HepG2 (cell line): ENCODE data around the gene HECTD4. TPM values are rescaled to one million over a fixed set of nuclear protein-coding genes. Genes with fewer than 3 reads are reported as not detected.

Source experiments
- ATAC-seq: fragments of 200-7000 bp; cut with Tn5 transposase; 3 replicates; pipeline ENCODE4 v1.9.1; 2020; ENCODE audit warnings: mild to moderate bottlenecking, moderate library complexity
- BruUV-seq: library from RNA; stranded (reverse); fragments of 400-500 nt; replicated peaks from 2 replicates; lab custom pipeline; 2021; lab: Mats Ljungman, UMichigan
- CTCF ChIA-PET: fragments of 300-600 bp; formaldehyde crosslinking; extraction: SDS; loops from one replicate; lab custom pipeline; 2021; ENCODE audit warnings: low total read pairs, inconsistent platforms, low intra/inter-chr PET ratio; lab: Yijun Ruan, JAX
- POLR2A ChIA-PET: fragments of 350-600 bp; sonication (Branson Sonifier 250); formaldehyde crosslinking; loops from one replicate; lab custom pipeline; 2020; ENCODE audit warnings: antibody characterized with exemption, inconsistent platforms; lab: Yijun Ruan, JAX
- DNase-seq: peaks from one replicate; pipeline ENCODE4 v3.0.0-alpha.2; 2015; ENCODE audit warnings: low spot score
- FAIRE-seq: peaks from 3 replicates; lab custom pipeline; 2011; peaks lifted over from hg19 to GRCh38; lab: Jason Lieb, UNC
- H2AFZ ChIP-seq: one replicate; pipeline ENCODE4 v1.6.1; 2011; ENCODE audit warnings: low read length, inconsistent platforms
- H3K27ac ChIP-seq: fragments of 300-600 bp; 3 replicates; pipeline ENCODE4 v1.8.0; 2011; ENCODE audit warnings: mixed run types, mild to moderate bottlenecking, mixed read lengths, low read length, inconsistent platforms; ENCODE audit not compliant: insufficient read depth; ENCODE audit errors: extremely low read length
- H3K27me3 ChIP-seq, 2 experiments: fragments of 200-600 bp in 1 of 2; 2 replicates in 1 of 2; 3 replicates in 1 of 2; pipeline versions ENCODE4 v1.6.0 to v1.8.0; 2011; ENCODE audit warnings: low read length in 2 of 2, mild to moderate bottlenecking in 2 of 2, moderate library complexity in 2 of 2, inconsistent platforms in 1 of 2; ENCODE audit not compliant: insufficient read depth in 2 of 2, control insufficient read depth in 1 of 2
- H3K36me3 ChIP-seq, 2 experiments: fragments of 200-600 bp in 1 of 2; replicated peaks in 1 of 2; 2 replicates in 1 of 2; 3 replicates in 1 of 2; pipeline versions ENCODE4 v1.5.1 to v1.8.0; 2011; ENCODE audit warnings: low read length in 2 of 2, inconsistent platforms in 1 of 2; ENCODE audit not compliant: insufficient read depth in 2 of 2, control insufficient read depth in 1 of 2
- H3K4me1 ChIP-seq: 2 replicates; pipeline ENCODE4 v1.5.1; 2012; ENCODE audit warnings: low read length, inconsistent platforms; ENCODE audit not compliant: insufficient read depth
- H3K4me2 ChIP-seq: 2 replicates; pipeline ENCODE4 v1.6.0; 2011; ENCODE audit warnings: low read depth, low read length, inconsistent platforms
- H3K4me3 ChIP-seq, 3 experiments: fragments of 200-600 bp in 1 of 3; sonication (generic), shearing (Covaris generic) in 1 of 3; replicated peaks in 1 of 3; 2 replicates each; pipeline ENCODE4 v1.5.1; 2011 to 2016; ENCODE audit warnings: low read length in 3 of 3, inconsistent platforms in 2 of 3, low read depth in 2 of 3, mild to moderate bottlenecking in 2 of 3, control low read depth in 1 of 3, mixed read lengths in 1 of 3; ENCODE audit not compliant: insufficient read depth in 1 of 3
- H3K79me2 ChIP-seq: one replicate; pipeline ENCODE4 v1.6.1; 2011; ENCODE audit warnings: low read length, inconsistent platforms; ENCODE audit not compliant: insufficient read depth
- H3K9ac ChIP-seq: 2 replicates; pipeline ENCODE4 v1.6.0; 2011; ENCODE audit warnings: mild to moderate bottlenecking, low read depth, low read length, inconsistent platforms; ENCODE audit not compliant: insufficient read depth
- H3K9me3 ChIP-seq: 2 replicates; pipeline ENCODE4 v1.5.1; 2012; ENCODE audit warnings: mild to moderate bottlenecking, low read length
- H4K20me1 ChIP-seq: 2 replicates; pipeline ENCODE4 v1.6.0; 2011; ENCODE audit warnings: inconsistent platforms, mild to moderate bottlenecking, low read length, moderate library complexity; ENCODE audit not compliant: insufficient read depth
- ARID5B ChIP-seq: IDR thresholded peaks from 2 replicates; pipeline ENCODE4 v1.4.0; 2020; ENCODE audit warnings: mild to moderate bottlenecking, missing genetic modification reagents
- FLYWCH1 ChIP-seq: sonication (generic); formaldehyde crosslinking; IDR thresholded peaks from 2 replicates; pipeline ENCODE4 v1.8.1; 2023; ENCODE audit warnings: mild to moderate bottlenecking, missing genetic modification reagents
- GATAD1 ChIP-seq: IDR thresholded peaks from 2 replicates; pipeline ENCODE4 v1.6.1; 2016; ENCODE audit warnings: missing genetic modification reagents, missing compliant biosample characterization
- HCFC1 ChIP-seq: fragments of 150-350 bp; IDR thresholded peaks from 2 replicates; pipeline ENCODE4 v1.6.1; 2014; ENCODE audit warnings: low read depth, low read length
- MTA3 ChIP-seq: sonication (generic); formaldehyde crosslinking; IDR thresholded peaks from 2 replicates; pipeline ENCODE4 v1.4.0; 2020; ENCODE audit warnings: missing genetic modification reagents
- NFE2L2 ChIP-seq: fragments of 150-350 bp; IDR thresholded peaks from 2 replicates; pipeline ENCODE4 v1.6.1; 2014; ENCODE audit warnings: low read length
- NR2C2 ChIP-seq: sonication (generic); formaldehyde crosslinking; IDR thresholded peaks from 2 replicates; pipeline ENCODE4 v1.4.0; 2020; ENCODE audit warnings: missing genetic modification reagents, mild to moderate bottlenecking, moderate library complexity, borderline replicate concordance
- PHF8 ChIP-seq: sonication (generic); formaldehyde crosslinking; IDR thresholded peaks from 2 replicates; pipeline ENCODE4 v1.5.0; 2020; ENCODE audit warnings: missing genetic modification reagents
- POGZ ChIP-seq: sonication (generic); formaldehyde crosslinking; IDR thresholded peaks from 2 replicates; pipeline ENCODE4 v1.4.0; 2020; ENCODE audit warnings: mild to moderate bottlenecking, missing genetic modification reagents
- SIX4 ChIP-seq: sonication (generic); formaldehyde crosslinking; IDR thresholded peaks from 2 replicates; pipeline ENCODE4 v1.4.0; 2020; ENCODE audit warnings: missing genetic modification reagents
- ZNF12 ChIP-seq: sonication (generic); formaldehyde crosslinking; IDR thresholded peaks from 2 replicates; pipeline ENCODE4 v1.5.0; 2020; ENCODE audit warnings: missing genetic modification reagents
- ZNF275 ChIP-seq: sonication (generic); formaldehyde crosslinking; IDR thresholded peaks from 2 replicates; pipeline ENCODE4 v1.8.0; 2022; ENCODE audit warnings: missing genetic modification reagents, mild to moderate bottlenecking, inconsistent platforms, borderline replicate concordance
- ZNF354B ChIP-seq: sonication (generic); formaldehyde crosslinking; IDR thresholded peaks from 2 replicates; pipeline ENCODE4 v1.8.0; 2022; ENCODE audit warnings: mild to moderate bottlenecking, missing genetic modification reagents
- ZNF7 ChIP-seq: IDR thresholded peaks from 2 replicates; pipeline ENCODE4 v1.6.1; 2016; ENCODE audit warnings: missing biosample characterization, missing genetic modification reagents
- ZUFSP ChIP-seq: sonication (generic); formaldehyde crosslinking; IDR thresholded peaks from 2 replicates; pipeline ENCODE4 v1.9.0; 2021; ENCODE audit warnings: missing genetic modification reagents, mild to moderate bottlenecking, borderline replicate concordance
- WGBS: methylation state at CpG from one replicate; pipeline ENCODE4 v1.1.6; 2017; ENCODE audit warnings: low lambda C conversion rate; 5-methylcytosine and 5-hydroxymethylcytosine counted together
- in situ Hi-C: cut with HindIII; loops from 2 replicates; pipeline ENCODE4 v1.10.0; 2017; ENCODE audit warnings: low pct_unique_long_range_greater_than_20kb; ENCODE audit not compliant: extremely low pct_ligation_motif_present
- intact Hi-C: fragments of 100-400 bp; cut with micrococcal nuclease; formaldehyde crosslinking; loops from one replicate; pipeline ENCODE4 v1.10.0; 2022; ENCODE audit not compliant: unreplicated experiment
- polyA plus RNA-seq, 8 experiments: library from polyadenylated mRNA; depleted of rRNA in 3 of 8; stranded (reverse) in 7 of 8; unstranded in 1 of 8; fragments of >200 nt; fragmentation: Illumina TruSeq in 4 of 8; extraction: Trizol in 4 of 8; gene quantifications; 2 replicates each; pipeline versions ENCODE4 v1.2.1 to v1.2.3, GENCODE V29; 2011 to 2016; ENCODE audit warnings: low read depth in 4 of 8, missing spikeins in 1 of 8, mixed read lengths in 1 of 8; ENCODE audit not compliant: insufficient read depth in 1 of 8
- total RNA-seq, 5 experiments: library from RNA; depleted of rRNA; stranded (reverse); fragments of >200 nt; fragmentation: Illumina TruSeq; extraction: Trizol; gene quantifications; 2 replicates each; pipeline ENCODE4 v1.2.3, GENCODE V29; 2016; ENCODE audit warnings: low read depth in 1 of 5

Gene HECTD4
- total and polyA plus RNA-seq, 2 of the 13 experiments (the other 11 are each of a cell fraction or from before 2014, with no cell fraction given), result 9.0 to 11.4 TPM

GRCh38 chr12:112344220-112344619, 38.0 kb downstream of the HECTD4 start:
- H3K4me3 ChIP-seq, result no peak overlapping the region
- DNase-seq, result no peak
- no peak overlapping the region for H2AFZ ChIP-seq
- H4K20me1 ChIP-seq, result no peaks in the 10 kb centered on the region
- no peak for FAIRE-seq
- H3K4me1 ChIP-seq, result peaks cover 7% of the 10 kb centered on the region
- ChIA-PET CTCF (no interaction called here), POLR2A (no interaction called here)
- H3K9me3 ChIP-seq, result no peaks in the 10 kb centered on the region
- intact Hi-C loops, result no loop called here
- no peak overlapping the region for H3K27ac ChIP-seq
- in situ Hi-C loops, result no loop called here
- no peaks in the 10 kb centered on the region for H3K36me3 ChIP-seq
- no peak overlapping the region for H3K4me2 ChIP-seq
- H3K9ac ChIP-seq, result no peak overlapping the region
- TF ChIP-seq NR2C2 (CRISPR knock-in tag), result no peak
- TF ChIP-seq ZNF275 (CRISPR knock-in tag), result no peak
- TF ChIP-seq ARID5B (CRISPR knock-in tag), result no peak
- TF ChIP-seq POGZ (CRISPR knock-in tag), result no peak
- no peak for TF ChIP-seq ZNF354B (CRISPR knock-in tag)
- TF ChIP-seq PHF8 (CRISPR knock-in tag), result no peak
- TF ChIP-seq HCFC1, result no peak
- TF ChIP-seq ZNF7, result no peak
- no peak for TF ChIP-seq MTA3 (CRISPR knock-in tag)
- TF ChIP-seq FLYWCH1 (CRISPR knock-in tag), result no peak
- no peak for TF ChIP-seq SIX4 (CRISPR knock-in tag)
- TF ChIP-seq ZNF12 (CRISPR knock-in tag), result no peak
- TF ChIP-seq NFE2L2, result no peak
- TF ChIP-seq GATAD1 (CRISPR knock-in tag), result no peak
- TF ChIP-seq ZUFSP (CRISPR knock-in tag), result no peak
- no TSS peak for BruUV-seq
- ATAC-seq, result no peak
- WGBS, result 100% methylated on average over 1 of the region's 1 CpG
- H3K27me3 ChIP-seq, result no peaks in the 10 kb centered on the region
- peaks cover 5% of the 10 kb centered on the region for H3K79me2 ChIP-seq
